GM12864 (cell line): ENCODE data around the gene UFD1.

Source experiments
- DNase-seq: peaks from one replicate; pipeline ENCODE4 v3.0.0-alpha.2; 2011; ENCODE audit warnings: low read depth
- H3K4me3 ChIP-seq: 2 replicates; pipeline ENCODE4 v1.5.1; 2011; ENCODE audit warnings: mild to moderate bottlenecking, low read depth, low read length, control low read depth
- CTCF ChIP-seq: IDR thresholded peaks from 2 replicates; pipeline ENCODE4 v1.5.1; 2011; ENCODE audit warnings: low read depth, mild to moderate bottlenecking, moderate library complexity, low read length, control low read depth, inconsistent platforms; ENCODE audit errors: missing control alignments

The UFD1 gene

DNA sequence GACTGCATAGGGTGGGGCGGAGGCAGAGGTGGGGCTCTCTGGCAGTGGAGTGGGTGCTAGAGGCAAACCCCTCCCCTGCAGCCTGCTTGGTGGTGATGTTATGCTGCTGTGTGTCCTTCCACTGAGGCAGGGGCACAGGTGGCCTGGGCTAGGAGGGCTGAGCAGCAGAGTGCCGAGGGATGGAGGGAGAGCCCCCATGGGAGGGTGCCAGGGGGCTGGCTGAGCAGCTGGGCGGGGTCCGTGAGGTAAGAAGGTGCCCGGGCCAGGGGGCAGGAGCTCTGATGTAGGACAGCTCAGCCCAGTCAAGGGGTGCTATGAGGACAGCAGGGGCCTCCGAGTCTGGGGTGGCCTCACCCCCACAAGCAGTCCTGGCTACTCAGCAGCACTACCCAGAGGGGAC lies 41.0 kb upstream of the UFD1 start:
- no peak overlapping the region for H3K4me3 ChIP-seq
- no peak for DNase-seq
- no peak for TF ChIP-seq CTCF

DNA sequence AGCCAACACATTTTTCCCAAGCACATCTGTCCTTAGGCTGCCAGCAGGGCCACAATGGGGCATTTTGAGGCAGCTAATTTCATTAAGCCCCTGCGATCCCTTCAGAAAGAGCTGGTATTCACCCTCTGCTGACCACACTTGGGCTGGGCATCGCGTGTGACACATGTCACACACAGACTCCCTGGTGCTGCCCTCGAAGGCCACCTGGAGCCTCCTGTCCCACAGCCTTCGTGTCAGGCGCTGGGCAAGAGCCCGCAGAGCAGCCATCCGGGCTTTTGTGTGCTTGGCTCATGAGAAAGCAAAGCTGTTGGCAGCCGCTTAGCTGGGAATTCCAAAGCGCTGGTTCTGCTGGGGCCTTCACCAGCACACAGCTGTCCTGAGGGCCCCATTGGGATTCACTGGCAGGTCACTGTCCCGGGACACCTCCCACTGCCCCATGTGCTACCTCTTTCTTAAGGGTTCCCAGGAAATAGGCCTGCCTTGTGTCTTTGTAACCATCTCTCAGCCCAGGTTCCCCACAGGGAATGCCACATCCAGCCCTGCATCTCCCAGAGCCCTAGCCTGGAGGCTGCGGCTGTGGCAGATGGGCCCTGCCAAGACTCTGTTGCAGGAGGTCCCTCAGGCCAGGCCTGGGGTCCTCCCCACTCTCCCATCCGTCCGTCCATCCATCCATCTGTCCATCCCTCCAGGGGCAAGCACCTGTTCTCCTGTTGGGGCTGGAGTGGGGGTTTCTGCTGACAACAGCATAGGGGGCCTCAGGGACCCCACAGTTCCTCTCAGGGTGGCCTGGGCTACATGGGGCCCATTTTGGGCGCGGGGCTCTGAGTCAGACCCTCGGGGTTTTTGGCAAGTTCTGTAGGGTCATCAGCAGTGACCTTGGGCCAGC lies 40.3 kb upstream of the UFD1 start:
- H3K4me3 ChIP-seq, result no peak overlapping the region
- no peak for TF ChIP-seq CTCF
- DNase-seq, result no peak

- no peak overlapping the region for H3K4me3 ChIP-seq
- no peak for DNase-seq
- no peak for TF ChIP-seq CTCF
Observed at GRCh38 chr22:19518635-19519034, 39.6 kb upstream of the UFD1 start.

- DNase-seq, result no peak
- H3K4me3 ChIP-seq, result no peak overlapping the region
- TF ChIP-seq CTCF, result no peak
Observed at GRCh38 chr22:19517919-19518611, 39.1 kb upstream of the UFD1 start.

- DNase-seq, result no peak
- TF ChIP-seq CTCF, result no peak
- H3K4me3 ChIP-seq, result no peak overlapping the region
Observed at GRCh38 chr22:19517171-19517500, 38.1 kb upstream of the UFD1 start.

- DNase-seq, result no peak
- no peak for TF ChIP-seq CTCF
- no peak overlapping the region for H3K4me3 ChIP-seq
Observed at GRCh38 chr22:19516378-19517170, 37.6 kb upstream of the UFD1 start.
